HG03135 (cell line): ENCODE data around the gene ELAVL4.

Experiments
- ATAC-seq: cut with Tn5 transposase; IDR thresholded peaks from one replicate; pipeline ENCODE4 v1.9.1; 2021; ENCODE audit warnings: mild to moderate bottlenecking, moderate library complexity; ENCODE audit not compliant: unreplicated experiment

Gene ELAVL4

DNA sequence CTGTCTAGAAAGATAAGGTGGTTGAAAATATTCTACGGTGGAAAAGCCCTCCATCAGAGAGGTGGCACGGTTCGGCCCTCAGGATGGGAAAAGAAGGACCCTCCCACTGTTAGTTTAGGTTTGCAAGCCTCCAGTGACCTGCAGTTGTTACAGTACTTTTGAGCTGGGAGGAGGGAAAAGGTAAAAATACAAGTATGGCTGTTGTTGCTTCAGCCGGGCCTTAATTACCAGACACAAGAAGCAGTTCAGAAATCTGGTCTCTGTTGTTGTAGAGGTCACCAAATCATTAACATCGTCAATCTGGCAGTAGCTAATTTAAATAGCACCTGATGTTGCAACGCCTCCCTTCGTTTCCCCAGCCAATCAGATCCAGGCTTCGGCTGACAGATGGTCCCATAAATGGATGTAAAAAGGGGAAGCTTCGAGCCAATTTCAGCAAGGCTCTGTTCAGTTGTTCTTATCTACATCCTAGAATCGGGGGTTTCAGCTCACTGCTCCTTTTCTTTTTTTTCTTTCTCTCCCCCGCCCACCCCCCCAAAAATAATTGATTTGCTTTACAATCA is at the start of gene ELAVL4:
TSS of gene ELAVL4 (plus strand) at position 424 of the 563 bp plus-strand sequence. CDS start 270 bp downstream, outside the sequence.
- ATAC-seq = no peak

- no peak for ATAC-seq
These were observed 48.4 kb upstream of the ELAVL4 start for GRCh38 chr1:50060279-50060678.

GRCh38 chr1:50066806-50067205 is 41.9 kb upstream of the ELAVL4 start:
- no peak for ATAC-seq

DNA sequence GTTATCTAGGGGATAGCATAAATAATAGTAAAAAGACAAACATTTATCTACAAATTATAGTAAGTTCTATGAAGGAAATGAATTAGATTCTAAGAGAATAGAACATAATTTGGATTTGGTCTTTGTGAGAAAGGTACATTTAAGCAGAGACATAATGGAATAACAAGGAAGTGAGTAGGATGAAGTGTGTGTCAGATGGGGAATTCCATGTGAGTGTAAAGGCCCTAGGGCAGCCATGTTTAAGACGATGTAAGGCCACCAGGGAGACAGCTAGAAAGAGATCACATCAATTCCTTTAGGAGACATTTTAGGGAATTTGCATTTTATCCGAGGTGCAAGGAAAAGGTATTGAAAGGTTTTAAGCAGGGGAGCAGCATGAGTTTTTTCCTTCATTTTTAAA is 33.8 kb upstream of the ELAVL4 start:
- ATAC-seq = no peak

DNA sequence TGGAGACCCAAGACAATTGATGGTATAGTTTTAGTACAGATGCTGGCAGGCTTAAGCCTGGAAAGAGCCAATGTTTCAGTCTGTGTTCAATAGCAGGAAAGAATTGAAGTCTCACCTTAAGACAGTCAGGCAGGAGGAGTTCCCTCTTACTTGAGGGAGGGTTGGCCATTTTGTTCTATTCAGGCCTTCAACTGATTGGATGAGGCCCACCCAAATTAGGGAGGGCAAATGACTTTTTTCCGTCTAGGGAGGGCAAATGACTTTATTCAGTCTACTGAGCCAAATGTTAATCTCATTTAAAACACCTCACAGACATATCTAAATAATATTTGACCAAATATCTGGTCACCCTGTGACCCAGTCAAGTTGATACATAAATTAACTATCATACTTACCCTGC is 31.4 kb upstream of the ELAVL4 start:
- ATAC-seq = no peak

DNA sequence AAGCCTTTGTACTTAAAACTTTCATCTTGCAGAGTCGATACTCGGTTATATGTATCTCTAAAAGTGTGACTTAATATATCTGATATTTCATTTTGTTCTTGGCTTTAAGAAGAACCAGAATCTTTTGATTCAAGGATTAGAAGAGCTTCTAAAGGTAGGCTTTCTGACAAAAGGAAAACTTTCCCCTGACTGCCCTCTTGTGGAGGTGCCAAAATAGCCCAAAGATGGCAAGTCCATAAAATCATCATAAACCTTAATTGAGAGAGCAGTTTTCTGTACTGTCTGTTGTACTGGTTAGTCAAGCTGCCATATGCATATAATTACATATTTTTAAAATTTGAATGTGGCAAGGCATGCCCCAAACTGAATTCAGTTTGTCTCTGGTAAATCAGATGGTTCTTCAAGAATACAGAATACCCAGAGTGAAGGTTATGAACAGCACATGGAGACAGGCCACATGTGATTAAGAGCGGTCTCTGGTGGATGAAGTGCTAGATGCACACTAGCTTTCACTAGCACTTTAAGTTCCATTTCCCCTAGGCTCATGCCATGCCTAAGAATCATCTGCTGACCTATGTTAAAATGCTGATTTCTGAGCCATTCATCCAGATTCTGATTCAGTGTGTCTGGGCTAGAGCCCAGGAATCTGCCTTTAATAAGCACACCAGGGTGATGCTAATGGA is 27.7 kb upstream of the ELAVL4 start:
- ATAC-seq = no peak

- no peak for ATAC-seq
These were observed 24.3 kb upstream of the ELAVL4 start for GRCh38 chr1:50084389-50084788.

DNA sequence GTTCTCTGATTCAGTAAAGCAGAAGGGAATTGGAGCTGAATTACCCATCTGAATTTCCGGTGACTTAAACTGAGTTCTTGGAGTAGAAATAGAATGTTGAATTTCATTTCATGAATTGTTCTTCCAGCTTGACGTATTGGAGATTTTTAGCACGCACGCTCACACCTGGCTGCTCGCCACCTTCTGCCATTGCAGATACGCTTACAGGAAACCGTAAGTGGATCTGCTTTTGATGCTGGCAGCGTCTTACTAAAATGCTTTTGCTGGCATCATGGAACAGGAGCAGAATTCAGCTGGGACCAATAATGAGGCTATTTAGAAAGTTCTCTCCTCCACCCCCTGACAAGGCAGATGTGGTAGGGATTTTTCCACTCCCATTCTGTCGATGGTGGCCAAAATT is 17.7 kb upstream of the ELAVL4 start:
- no peak for ATAC-seq

- no peak for ATAC-seq
These were observed 13.0 kb upstream of the ELAVL4 start for GRCh38 chr1:50095716-50096115.

DNA sequence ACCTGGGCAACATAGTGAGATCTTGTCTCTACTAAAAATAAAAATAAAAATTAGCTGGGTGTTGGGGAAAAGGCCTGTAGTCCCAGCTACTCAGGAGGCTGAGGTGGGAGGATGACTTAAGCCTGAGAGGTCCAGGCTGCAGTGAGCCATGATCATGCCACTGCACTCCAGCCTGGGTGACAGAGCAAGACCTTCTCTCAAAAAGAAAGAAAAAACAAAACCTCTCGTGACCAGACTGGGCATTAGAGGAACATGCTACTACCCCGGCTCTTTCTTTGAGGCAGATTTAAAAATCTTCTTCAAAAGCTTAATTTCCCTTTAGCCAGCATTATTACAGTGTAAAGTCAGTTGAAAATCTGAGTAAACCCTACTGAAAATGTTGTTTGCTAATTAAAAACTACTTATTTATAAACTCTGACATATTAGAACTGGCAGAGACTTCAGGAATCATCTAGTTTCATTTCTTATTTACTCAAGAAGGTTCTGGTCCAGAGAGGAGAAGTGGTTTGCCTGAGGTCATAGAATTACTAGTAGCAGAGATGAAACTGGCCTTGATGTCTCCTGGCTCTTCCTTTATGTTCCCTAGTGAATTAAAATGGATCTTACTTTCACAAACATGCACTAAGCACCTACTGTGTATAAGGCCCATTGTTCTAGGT is 11.6 kb upstream of the ELAVL4 start:
- ATAC-seq = no peak

DNA sequence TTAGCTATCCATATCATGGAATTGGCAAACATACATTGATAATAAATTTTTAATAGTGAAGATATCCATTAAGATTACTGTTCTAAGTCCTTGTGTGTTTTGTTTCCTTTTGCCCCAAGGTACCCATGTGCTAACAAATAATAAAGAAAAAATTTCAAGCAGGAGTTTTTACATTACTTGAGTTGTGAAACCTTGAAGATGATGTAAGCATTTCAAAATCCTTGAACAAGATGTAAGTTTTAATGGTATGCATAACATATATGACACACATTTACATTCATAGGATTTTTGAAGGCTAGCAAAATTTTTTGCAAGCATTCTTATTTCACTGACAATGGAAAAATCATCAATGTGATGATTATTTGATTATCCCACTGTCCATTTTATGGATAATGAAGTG is 10.9 kb upstream of the ELAVL4 start:
- no peak for ATAC-seq

DNA sequence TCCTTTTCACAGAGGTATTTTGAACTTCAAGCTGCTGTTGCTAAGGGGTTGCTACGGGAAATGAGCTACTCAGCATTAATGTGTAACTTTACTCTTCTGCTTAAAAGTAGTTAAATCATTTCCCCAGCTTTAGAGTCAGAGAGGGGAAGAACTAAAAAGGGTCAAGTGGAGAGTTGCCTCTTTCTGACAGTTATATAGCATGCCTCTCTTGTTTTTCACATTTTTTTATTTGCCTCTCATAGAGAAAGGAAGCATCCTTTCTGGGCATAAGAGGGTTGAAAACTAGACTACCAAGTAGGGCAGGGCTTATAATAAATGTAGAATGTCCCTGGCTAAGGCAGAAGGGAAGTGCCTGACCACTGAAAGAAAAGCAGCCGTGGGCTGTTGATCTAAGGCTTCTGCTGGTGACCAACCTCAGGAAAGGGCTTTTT is 10.1 kb upstream of the ELAVL4 start:
- peak; percentile 88 for ATAC-seq

DNA sequence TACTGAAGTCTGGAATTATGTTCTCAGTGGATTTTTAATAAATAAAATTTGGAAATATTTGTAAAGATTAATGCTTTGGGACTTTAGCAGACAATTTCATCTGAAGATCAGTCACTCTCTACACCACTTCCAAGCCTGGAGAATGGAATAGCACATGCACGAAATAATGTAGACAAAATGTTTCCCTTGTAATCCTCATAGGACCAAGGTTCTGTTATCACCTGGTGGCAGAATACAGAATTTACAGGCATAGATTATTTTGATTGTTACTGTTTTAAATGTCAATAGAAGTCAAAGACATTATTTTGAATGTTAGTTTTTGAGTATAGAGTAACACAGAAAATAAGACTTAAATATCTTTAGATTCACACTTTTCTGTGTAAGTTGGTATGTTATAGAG is 9.1 kb upstream of the ELAVL4 start:
- ATAC-seq = no peak

- ATAC-seq = no peak
These were observed 5.1 kb upstream of the ELAVL4 start for GRCh38 chr1:50103615-50104081.

- ATAC-seq = no peak
These were observed 3.3 kb upstream of the ELAVL4 start for GRCh38 chr1:50105433-50105832.

- no peak for ATAC-seq
These were observed 2.5 kb upstream of the ELAVL4 start for GRCh38 chr1:50106095-50106761.

- no peak for ATAC-seq
These were observed 396 bp downstream of the ELAVL4 start for GRCh38 chr1:50109116-50109515.

DNA sequence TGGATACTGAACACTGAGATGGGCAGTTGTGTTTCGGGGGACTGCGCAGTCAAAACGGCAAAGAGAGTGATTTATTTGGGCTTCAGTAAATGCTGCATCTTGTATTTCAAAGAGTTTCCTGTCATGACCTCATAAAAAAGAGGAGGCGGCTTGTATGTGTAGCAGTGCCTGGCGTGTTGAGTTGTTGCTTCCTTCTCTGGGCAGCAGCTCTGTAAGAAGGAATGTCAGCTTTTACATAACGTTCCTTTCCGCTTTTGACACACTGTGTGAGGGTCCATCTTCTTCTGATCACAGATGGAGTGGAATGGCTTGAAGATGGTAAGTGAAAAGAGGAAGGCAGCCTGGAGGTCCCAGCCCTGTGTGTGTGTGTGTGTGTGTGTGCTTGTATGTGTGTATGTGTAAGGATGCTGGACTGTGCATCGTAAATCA is 941 bp downstream of the ELAVL4 start:
- no peak for ATAC-seq

GRCh38 chr1:50110151-50110550 is 1.4 kb downstream of the ELAVL4 start:
- ATAC-seq = no peak

GRCh38 chr1:50110656-50111055 is 1.9 kb downstream of the ELAVL4 start:
- no peak for ATAC-seq

DNA sequence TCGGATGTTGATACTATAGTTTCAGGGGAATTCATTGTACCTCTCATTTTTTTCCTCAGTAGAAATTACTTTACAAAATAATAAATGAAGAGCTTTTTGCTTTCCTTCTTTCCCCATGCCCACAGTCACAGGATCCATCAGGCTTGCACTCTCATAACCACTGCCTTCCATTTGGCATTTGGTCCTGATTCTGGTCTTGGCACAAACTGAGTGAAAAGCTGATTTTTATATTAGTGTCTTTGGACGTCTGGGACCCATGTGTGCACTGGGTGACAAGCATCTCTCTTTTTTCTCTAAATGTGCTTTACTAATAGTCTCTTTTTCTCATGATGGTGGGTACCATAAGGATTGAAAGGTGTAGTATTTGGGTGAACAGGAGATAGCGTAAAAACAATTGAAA is 2.8 kb downstream of the ELAVL4 start:
- no peak for ATAC-seq

DNA sequence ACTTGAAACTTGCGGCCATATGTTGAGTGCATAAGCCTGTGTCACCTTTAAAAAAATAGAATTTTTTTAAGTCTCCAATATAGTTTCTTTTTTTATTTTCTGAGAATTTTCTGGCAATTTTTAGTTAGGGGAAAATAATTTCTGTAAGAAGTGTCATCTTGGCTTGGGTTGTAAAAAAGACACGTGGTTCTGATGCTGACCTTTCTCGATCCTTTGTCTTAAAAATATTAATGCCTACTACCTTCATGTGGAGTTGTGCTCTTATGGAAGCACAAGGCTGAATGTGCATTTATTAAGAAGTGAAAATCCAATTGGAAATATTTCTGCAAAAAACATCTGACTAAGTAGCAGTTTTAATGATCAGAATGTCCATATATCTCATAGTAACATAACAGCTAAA is 3.5 kb downstream of the ELAVL4 start:
- no peak for ATAC-seq
